Measurements from ENCODE around the gene HMGCR.
A peak's percentile ranks its signal among the peaks of the same experiment; 100 is the strongest.

HMGCR gene

DNA sequence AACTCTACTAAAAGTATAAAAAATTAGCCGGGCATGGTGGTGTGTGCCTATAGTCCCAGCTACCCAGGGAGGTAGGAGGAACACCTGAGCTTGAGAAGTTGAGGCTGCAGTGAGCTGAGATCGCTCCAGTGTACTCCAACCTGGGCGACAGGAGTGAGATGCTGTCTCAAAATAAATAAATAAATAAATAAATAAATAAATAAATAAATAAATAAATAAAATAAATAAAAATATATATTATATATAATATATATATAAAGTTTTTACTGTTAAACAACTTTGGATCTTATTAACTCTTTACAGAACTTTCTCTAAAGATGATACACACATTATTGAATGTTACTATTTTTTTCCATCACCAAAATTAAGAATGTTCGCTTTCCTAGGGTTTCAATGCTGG is 38.4 kb downstream of the HMGCR start (continued):
- TF ChIP-seq ZNF768 (tag by site-specific recombination; IDR thresholded peaks at IDR 0.05): no peak
- no peak for TF ChIP-seq ZNF202 (tag by site-specific recombination; IDR thresholded peaks at IDR 0.05; ENCODE audit: borderline replicate concordance)
- TF ChIP-seq ZFP37 (tag by site-specific recombination; IDR thresholded peaks at IDR 0.05): no peak
- TF ChIP-seq, protein P1, sequence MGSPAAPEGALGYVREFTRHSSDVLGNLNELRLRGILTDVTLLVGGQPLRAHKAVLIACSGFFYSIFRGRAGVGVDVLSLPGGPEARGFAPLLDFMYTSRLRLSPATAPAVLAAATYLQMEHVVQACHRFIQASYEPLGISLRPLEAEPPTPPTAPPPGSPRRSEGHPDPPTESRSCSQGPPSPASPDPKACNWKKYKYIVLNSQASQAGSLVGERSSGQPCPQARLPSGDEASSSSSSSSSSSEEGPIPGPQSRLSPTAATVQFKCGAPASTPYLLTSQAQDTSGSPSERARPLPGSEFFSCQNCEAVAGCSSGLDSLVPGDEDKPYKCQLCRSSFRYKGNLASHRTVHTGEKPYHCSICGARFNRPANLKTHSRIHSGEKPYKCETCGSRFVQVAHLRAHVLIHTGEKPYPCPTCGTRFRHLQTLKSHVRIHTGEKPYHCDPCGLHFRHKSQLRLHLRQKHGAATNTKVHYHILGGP (tag by site-specific recombination; IDR thresholded peaks at IDR 0.05): no peak
- TF ChIP-seq, protein P2, sequence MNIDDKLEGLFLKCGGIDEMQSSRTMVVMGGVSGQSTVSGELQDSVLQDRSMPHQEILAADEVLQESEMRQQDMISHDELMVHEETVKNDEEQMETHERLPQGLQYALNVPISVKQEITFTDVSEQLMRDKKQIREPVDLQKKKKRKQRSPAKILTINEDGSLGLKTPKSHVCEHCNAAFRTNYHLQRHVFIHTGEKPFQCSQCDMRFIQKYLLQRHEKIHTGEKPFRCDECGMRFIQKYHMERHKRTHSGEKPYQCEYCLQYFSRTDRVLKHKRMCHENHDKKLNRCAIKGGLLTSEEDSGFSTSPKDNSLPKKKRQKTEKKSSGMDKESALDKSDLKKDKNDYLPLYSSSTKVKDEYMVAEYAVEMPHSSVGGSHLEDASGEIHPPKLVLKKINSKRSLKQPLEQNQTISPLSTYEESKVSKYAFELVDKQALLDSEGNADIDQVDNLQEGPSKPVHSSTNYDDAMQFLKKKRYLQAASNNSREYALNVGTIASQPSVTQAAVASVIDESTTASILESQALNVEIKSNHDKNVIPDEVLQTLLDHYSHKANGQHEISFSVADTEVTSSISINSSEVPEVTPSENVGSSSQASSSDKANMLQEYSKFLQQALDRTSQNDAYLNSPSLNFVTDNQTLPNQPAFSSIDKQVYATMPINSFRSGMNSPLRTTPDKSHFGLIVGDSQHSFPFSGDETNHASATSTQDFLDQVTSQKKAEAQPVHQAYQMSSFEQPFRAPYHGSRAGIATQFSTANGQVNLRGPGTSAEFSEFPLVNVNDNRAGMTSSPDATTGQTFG (tag by site-specific recombination; IDR thresholded peaks at IDR 0.05; ENCODE audit: borderline replicate concordance): no peak
- no peak for TF ChIP-seq ZNF521 (tag by site-specific recombination; IDR thresholded peaks at IDR 0.05)
- no peak for TF ChIP-seq ZNF169 (tag by site-specific recombination; IDR thresholded peaks at IDR 0.05)
- TF ChIP-seq, protein P3, sequence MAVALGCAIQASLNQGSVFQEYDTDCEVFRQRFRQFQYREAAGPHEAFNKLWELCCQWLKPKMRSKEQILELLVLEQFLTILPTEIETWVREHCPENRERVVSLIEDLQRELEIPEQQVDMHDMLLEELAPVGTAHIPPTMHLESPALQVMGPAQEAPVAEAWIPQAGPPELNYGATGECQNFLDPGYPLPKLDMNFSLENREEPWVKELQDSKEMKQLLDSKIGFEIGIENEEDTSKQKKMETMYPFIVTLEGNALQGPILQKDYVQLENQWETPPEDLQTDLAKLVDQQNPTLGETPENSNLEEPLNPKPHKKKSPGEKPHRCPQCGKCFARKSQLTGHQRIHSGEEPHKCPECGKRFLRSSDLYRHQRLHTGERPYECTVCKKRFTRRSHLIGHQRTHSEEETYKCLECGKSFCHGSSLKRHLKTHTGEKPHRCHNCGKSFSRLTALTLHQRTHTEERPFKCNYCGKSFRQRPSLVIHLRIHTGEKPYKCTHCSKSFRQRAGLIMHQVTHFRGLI (tag by site-specific recombination; IDR thresholded peaks at IDR 0.05): no peak
- 0 out of 2 replicates have a peak, but pooled peaks have one; percentile 28 for TF ChIP-seq ZNF629 (tag by site-specific recombination; IDR thresholded peaks at IDR 0.05)
- no peak for TF ChIP-seq WT1 (tag by site-specific recombination; IDR thresholded peaks at IDR 0.05)
- TF ChIP-seq ZSCAN23 (tag by site-specific recombination; IDR thresholded peaks at IDR 0.05): no peak
- TF ChIP-seq, protein P4, sequence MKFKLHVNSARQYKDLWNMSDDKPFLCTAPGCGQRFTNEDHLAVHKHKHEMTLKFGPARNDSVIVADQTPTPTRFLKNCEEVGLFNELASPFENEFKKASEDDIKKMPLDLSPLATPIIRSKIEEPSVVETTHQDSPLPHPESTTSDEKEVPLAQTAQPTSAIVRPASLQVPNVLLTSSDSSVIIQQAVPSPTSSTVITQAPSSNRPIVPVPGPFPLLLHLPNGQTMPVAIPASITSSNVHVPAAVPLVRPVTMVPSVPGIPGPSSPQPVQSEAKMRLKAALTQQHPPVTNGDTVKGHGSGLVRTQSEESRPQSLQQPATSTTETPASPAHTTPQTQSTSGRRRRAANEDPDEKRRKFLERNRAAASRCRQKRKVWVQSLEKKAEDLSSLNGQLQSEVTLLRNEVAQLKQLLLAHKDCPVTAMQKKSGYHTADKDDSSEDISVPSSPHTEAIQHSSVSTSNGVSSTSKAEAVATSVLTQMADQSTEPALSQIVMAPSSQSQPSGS (tag by site-specific recombination; IDR thresholded peaks at IDR 0.05; ENCODE audit: low read depth): no peak
- TF ChIP-seq SCRT1 (tag by site-specific recombination; IDR thresholded peaks at IDR 0.05; ENCODE audit: borderline replicate concordance): no peak
- TF ChIP-seq ZNF23 (tag by site-specific recombination; IDR thresholded peaks at IDR 0.05; ENCODE audit: borderline replicate concordance): no peak
- TF ChIP-seq HOXD13 (CRISPR knock-in tag; IDR thresholded peaks at IDR 0.05; ENCODE audit: borderline replicate concordance): no peak
- TF ChIP-seq ZNF16 (tag by site-specific recombination; IDR thresholded peaks at IDR 0.05; ENCODE audit: low read depth): no peak
- TF ChIP-seq, protein P5, sequence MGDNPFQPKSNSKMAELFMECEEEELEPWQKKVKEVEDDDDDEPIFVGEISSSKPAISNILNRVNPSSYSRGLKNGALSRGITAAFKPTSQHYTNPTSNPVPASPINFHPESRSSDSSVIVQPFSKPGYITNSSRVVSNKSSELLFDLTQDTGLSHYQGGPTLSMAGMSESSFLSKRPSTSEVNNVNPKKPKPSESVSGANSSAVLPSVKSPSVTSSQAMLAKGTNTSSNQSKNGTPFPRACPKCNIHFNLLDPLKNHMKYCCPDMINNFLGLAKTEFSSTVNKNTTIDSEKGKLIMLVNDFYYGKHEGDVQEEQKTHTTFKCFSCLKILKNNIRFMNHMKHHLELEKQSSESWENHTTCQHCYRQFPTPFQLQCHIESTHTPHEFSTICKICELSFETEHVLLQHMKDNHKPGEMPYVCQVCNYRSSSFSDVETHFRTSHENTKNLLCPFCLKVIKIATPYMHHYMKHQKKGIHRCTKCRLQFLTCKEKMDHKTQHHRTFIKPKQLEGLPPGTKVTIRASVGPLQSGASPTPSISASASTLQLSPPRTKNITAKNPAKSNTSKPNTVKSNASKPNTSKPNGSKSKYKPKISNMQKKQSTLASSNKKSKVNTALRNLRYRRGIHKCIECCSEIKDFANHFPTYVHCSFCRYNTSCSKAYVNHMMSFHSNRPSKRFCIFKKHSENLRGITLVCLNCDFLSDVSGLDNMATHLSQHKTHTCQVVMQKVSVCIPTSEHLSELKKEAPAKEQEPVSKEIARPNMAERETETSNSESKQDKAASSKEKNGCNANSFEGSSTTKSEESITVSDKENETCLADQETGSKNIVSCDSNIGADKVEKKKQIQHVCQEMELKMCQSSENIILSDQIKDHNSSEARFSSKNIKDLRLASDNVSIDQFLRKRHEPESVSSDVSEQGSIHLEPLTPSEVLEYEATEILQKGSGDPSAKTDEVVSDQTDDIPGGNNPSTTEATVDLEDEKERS (tag by site-specific recombination; IDR thresholded peaks at IDR 0.05): no peak
- TF ChIP-seq, protein P6, sequence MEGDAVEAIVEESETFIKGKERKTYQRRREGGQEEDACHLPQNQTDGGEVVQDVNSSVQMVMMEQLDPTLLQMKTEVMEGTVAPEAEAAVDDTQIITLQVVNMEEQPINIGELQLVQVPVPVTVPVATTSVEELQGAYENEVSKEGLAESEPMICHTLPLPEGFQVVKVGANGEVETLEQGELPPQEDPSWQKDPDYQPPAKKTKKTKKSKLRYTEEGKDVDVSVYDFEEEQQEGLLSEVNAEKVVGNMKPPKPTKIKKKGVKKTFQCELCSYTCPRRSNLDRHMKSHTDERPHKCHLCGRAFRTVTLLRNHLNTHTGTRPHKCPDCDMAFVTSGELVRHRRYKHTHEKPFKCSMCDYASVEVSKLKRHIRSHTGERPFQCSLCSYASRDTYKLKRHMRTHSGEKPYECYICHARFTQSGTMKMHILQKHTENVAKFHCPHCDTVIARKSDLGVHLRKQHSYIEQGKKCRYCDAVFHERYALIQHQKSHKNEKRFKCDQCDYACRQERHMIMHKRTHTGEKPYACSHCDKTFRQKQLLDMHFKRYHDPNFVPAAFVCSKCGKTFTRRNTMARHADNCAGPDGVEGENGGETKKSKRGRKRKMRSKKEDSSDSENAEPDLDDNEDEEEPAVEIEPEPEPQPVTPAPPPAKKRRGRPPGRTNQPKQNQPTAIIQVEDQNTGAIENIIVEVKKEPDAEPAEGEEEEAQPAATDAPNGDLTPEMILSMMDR (tag by site-specific recombination; IDR thresholded peaks at IDR 0.05): no peak
- no peak for TF ChIP-seq ZNF292 (tag by site-specific recombination; IDR thresholded peaks at IDR 0.05; ENCODE audit: borderline replicate concordance, low read depth)
- TF ChIP-seq, protein P7, sequence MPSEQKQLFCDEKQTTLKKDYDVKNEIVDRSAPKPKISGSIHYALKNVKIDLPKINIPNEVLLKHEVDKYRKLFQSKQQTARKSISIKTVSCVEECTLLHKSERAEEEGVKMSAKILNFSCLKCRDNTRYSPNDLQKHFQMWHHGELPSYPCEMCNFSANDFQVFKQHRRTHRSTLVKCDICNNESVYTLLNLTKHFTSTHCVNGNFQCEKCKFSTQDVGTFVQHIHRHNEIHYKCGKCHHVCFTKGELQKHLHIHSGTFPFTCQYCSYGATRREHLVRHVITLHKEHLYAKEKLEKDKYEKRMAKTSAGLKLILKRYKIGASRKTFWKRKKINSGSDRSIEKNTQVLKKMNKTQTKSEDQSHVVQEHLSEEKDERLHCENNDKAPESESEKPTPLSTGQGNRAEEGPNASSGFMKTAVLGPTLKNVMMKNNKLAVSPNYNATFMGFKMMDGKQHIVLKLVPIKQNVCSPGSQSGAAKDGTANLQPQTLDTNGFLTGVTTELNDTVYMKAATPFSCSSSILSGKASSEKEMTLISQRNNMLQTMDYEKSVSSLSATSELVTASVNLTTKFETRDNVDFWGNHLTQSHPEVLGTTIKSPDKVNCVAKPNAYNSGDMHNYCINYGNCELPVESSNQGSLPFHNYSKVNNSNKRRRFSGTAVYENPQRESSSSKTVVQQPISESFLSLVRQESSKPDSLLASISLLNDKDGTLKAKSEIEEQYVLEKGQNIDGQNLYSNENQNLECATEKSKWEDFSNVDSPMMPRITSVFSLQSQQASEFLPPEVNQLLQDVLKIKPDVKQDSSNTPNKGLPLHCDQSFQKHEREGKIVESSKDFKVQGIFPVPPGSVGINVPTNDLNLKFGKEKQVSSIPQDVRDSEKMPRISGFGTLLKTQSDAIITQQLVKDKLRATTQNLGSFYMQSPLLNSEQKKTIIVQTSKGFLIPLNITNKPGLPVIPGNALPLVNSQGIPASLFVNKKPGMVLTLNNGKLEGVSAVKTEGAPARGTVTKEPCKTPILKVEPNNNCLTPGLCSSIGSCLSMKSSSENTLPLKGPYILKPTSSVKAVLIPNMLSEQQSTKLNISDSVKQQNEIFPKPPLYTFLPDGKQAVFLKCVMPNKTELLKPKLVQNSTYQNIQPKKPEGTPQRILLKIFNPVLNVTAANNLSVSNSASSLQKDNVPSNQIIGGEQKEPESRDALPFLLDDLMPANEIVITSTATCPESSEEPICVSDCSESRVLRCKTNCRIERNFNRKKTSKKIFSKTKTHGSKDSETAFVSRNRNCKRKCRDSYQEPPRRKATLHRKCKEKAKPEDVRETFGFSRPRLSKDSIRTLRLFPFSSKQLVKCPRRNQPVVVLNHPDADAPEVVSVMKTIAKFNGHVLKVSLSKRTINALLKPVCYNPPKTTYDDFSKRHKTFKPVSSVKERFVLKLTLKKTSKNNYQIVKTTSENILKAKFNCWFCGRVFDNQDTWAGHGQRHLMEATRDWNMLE (tag by site-specific recombination; conservative IDR thresholded peaks at IDR 0.05; ENCODE audit: low read depth): peak; percentile 73
- TF ChIP-seq, protein P8, sequence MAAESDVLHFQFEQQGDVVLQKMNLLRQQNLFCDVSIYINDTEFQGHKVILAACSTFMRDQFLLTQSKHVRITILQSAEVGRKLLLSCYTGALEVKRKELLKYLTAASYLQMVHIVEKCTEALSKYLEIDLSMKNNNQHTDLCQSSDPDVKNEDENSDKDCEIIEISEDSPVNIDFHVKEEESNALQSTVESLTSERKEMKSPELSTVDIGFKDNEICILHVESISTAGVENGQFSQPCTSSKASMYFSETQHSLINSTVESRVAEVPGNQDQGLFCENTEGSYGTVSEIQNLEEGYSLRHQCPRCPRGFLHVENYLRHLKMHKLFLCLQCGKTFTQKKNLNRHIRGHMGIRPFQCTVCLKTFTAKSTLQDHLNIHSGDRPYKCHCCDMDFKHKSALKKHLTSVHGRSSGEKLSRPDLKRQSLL (tag by site-specific recombination; IDR thresholded peaks at IDR 0.05): no peak

All from HEK293 (cell line).